Measurements from ENCODE around the gene SLC35F4.

Gene SLC35F4

DNA sequence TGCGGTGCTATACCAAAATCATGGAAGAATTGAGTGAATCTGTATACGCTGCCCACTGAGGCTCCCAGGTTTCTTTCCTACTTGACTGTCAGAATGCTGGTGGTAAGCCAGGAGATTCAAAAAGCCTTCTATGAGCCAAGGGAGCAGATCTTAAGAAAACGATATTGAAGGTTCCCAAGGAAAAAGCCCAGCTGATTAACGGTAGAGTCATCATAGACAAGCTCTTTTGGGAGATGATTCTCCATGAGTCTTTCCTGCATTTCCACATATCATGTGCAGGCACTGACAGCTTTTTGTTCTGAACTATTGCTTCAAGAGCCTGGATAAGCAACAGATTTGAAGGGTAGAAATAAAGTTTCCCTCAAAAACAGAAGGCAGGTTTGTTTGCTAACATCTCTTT, 17.5 kb downstream of the SLC35F4 start:
- no peak for DNase-seq (ENCODE audit: low read depth)

DNA sequence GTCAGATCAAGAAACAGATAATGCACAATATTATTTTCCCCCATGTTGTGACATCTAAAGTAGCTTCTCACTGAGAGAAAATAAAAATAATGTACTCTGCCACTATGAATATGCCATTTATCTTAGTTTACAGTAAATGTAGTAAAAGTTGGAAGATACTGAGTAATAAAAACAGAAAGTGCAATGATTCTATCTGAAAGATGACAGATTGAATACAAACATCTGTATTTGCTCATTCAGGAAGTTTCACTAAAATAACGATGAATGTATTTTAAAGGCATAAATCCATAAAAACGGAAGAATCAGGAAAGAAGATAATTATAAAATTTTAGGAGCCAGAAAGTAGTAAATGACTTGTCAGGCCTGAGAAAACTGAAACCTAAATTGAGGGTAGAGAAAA, 18.2 kb downstream of the SLC35F4 start:
- DNase-seq (ENCODE audit: low read depth) = no peak

DNA sequence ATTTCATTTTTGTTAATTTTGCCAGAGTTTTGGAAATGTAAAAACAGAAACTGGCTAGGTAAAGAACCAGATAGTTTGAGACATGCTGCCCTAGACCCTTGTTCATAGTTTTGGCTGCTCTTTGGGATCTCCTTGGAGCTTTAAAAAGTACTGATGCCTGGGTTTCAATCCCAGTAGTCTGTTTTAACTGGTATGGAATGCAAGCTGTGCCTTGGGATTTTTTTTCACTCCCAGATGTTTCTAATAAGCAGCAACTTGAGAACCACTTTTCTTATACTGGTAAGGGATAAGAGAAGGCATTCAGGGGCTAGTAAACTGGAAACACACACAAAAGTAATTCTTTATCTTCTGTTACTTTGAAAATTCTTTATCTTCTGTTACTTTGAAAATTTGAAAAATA, 18.8 kb downstream of the SLC35F4 start:
- peak; percentile 18 for DNase-seq (ENCODE audit: low read depth)

DNA sequence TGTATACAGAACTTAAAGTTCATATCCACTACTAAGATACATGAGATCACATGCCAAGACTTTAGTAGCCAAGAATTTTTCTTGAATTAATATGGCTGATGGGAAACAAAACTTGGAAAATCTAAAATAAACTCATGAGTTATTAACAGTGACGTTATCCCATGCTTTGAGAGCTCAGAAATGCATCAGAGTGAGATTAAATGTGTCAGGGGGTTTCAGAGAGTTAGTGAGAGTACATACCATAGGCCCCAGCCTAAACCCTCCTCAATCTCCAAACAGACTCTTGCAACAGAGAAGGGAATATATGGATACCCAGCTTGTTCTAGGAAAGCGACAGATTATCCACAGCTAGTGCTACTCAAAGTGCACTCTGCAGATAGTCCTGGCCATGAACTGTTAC, 19.3 kb downstream of the SLC35F4 start:
- no peak for DNase-seq (ENCODE audit: low read depth)

DNA sequence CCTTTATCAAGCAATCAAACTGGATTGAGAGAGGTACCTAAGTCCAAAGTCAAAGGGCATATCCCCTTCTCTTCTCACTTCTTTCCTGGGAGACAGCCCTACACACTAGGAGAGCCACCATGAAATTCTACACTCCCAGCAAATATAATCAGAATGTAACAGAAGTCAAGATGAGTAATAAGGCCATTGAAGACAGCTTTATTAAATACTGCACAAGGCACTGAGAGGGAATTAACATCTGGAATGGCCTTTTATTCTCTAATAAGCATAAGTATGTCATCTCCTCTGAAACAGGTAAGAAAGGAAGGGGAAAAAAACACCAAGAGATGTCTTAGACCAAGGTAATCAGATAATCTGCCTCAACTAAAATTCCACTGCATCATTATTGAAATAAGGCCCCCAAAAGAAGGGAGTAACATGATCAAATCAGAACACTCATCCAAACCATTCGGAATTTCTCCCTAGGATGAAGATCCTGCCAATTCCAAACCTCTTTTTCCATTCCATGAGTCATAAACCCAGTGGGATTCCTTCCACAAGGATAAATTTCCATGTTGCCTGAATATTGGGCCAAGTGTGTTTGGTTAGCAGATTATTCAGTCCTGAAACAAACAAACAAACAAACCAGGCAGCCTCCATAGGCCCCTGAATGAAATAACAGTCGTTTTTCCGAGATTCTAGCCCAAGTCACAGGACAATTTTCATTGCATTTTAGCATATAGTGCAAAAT, 19.9 kb downstream of the SLC35F4 start:
- peak; percentile 3 for DNase-seq (ENCODE audit: low read depth)

DNA sequence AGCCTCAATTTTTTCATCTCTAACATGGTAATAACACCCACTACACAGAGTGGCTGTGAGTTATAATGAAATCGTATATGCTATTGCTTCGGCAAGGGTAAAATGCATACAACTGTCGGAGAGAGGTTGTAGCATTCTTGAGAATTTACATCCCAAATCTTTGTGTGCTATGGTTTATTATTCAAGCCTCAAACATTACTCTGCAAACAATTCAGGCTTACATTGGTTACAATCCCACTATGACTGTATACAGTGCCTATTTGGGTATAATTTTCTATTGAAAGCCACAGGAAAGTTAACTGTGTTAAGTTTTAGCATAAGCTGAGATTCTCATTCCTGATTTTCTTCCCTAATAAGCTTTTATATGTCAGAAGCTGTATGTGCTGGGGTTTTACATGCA, 20.6 kb downstream of the SLC35F4 start:
- DNase-seq (ENCODE audit: low read depth) = no peak

DNA sequence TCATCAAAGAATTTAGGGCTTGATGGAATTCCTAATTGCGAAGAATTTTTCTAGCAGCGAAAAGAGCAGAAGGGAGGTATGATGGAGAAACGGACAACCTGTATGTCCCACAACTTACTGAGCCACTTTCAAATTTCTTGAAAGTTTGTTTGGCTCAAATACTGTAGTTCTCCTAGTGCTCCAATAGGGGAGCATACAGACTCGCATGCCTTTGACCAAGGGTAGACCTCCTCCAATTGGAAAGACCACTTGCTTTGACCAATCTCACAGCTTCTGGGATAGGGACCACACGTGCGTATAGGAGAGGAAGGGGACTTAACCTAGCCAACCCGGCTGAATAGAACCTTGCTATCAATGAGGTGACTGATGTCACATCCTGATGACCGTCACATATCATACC, 28.6 kb downstream of the SLC35F4 start:
- no peak for DNase-seq (ENCODE audit: low read depth)

DNA sequence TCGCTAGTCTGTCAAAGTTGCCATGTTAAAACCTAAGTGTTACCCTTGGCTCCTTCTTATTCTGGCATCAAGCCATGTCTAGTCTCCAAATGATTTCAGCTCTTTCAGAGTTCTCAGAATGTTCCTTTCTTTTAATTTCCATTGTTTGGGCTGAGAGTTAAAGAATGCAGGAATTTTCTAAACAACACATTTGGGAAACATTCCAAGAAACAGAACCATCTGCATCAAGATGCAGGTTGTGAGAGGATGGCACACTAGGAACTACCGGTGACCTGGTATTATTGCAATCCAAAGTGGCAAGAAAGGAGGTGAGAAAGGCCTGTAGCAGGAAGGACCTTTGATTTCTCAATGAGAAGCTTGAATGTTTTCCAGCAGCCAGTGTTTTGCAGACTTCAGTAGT, 30.1 kb downstream of the SLC35F4 start:
- no peak for DNase-seq (ENCODE audit: low read depth)

DNA sequence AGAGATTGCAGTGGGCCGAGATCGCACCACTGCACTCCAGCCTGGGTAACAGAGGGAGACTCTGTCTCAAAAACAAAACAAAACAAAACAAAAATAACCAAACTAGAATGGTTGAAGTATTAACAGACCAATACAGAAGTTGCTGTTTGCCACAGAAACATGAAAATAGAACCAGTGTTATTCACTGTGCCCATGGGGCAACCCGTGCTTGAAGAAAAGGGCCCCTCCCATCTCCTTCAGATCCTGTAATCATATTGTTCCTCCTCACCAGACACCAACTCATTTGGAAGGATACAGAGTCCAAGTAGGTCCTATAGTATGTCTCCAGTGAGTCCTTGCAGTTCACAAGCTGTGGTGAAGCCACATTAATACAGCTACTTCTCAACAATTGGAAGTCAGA, 30.9 kb downstream of the SLC35F4 start:
- DNase-seq (ENCODE audit: low read depth) = no peak

DNA sequence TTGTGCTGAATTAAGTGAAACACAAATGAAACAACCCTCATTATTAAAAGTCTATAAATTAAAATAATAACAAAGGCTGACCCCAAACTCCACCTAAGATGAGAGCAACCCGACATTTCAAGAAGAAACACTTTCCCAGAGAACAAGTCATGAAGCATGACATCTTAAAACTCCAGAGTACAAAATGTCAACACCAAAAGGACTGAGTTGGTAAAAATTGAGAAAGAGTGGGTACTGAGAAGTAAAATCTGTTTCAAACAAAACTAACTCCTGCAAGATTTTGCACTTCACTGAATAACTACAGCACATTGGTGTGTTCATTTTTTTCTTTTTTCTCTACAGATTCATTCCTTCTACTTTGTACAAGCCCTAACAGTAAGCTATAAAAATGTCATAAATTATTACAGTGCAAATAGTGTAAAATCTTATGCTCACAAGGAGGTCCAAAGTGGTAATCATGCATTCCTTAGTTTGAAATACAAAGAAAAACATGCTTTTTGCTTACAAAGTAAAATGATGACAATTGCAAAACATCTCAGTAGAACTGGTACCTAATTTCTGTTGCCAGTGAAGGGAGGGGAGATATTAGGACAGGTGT, 31.8 kb downstream of the SLC35F4 start:
- DNase-seq (ENCODE audit: low read depth) = peak; percentile 3

DNA sequence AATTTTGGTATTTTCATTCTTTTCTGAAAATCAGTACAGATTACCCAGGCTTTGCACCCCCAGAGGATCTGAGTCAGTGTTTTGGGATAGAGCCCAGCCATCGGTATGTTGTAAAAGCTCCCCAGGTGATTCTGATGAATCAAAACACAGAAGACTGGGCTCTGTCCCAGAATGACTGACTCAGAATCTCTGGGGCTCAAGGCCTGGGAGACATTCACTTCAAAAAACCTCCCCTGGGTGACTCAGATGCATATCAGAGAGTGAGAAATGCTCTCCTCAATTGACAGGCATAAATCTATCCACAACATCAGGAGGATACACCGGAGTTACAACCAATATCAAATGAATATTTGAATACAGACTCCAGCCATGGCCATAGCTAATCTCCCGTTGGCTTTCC, 32.6 kb downstream of the SLC35F4 start:
- DNase-seq (ENCODE audit: low read depth) = peak; percentile 85

DNA sequence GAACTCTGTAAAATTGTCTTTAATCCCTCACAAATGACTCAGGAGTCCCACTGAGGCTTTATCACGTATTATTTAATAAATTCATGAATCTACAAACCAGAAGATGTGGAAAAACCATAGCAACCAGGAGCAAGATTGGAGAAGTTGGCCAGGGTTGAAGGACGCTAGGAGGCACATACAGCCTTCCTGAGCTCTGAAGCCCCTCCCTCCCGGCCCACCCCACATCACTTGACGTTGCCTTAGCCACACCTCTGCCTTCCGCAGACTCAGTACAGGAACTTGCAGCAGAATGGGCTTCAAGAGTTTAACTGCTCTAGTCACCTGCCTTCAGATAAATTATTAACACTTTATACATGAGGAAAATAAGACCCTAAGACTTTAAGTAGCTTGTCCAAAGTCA, 33.9 kb downstream of the SLC35F4 start:
- DNase-seq (ENCODE audit: low read depth) = no peak

DNA sequence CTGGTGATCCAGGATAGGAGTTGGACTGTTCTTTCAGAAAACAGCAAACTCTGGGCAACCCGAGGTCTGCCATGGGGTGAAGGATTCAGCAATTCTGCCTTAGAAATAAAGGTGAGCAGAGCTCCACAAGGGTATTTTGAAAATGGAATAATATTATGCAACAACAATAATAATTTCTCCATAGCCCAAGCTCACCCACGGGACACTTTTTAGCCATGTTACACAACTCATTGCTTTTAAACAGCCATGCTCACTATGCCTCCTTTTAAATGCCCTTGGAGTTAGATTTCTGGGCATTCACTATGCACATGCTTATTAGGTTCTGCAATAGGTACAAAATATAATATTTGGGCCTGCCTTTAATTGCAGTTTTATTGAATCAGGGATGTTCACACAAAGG, 37.2 kb downstream of the SLC35F4 start:
- no peak for DNase-seq (ENCODE audit: low read depth)

DNA sequence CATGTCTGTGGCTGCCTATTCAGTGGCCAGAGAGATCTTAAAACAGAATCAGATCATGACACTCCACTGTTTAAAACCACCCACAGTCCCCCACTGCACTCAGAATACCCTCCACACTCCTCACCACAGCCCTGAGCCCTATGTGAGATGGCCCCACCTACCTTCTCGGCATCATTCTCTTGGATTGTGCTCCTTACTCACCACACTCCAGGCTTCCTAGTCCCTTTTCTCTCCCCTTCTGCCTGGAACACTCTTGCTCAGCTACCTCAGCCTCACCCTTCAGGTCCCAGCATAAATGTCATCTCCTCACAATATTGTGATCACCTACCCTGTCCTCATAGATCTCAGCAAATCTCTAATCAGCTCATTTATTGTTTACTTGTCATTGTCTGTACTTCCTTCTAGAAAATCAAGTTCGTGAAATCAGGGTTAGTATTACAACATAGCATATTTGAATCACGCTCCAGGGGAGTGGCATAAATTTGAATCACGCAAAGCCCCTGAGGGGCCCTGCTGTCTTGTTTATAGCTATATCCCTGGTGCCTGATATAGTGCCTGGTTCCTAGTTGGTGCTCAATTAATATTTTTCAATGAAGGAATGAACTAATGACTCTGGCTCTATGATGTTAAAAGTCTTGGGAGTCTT, 42.8 kb downstream of the SLC35F4 start:
- no peak for DNase-seq (ENCODE audit: low read depth)

DNA sequence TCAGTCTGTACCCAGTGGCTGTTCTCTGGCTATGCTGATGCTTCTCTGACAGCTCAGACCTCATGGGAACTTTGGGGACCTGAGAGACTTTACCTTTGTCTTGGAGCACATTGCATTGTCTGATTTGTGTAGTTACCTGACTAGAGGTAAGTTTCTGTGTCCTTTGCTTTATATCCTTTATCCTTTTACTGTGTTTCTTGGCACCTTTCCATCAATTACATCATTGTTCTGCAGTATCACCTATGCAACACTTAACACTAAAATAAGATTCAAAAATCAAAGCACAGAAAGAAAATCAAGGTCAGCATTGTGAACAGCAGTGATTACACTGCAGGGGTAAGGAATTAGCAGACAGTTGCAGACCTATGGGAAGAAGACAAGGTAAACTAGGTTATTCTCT, 43.8 kb downstream of the SLC35F4 start:
- no peak for DNase-seq (ENCODE audit: low read depth)

DNA sequence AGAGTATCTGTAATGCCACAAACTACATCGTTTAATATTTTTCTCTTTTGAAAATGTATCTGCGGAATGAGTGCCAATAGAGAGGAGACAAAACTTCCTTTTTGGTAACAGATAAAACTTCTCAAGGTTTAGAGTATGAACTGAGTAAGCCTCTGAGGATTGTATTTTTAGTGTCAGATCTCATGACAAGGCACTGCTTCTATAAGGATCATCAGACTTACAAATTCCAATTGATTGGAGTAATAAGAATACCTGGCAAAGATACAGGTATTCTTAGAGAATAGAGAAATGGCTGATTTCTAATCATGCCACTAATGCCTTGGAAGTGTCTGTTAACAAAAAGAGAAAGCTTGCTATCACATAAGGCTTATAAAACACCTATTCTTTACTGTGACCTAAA, 45.3 kb downstream of the SLC35F4 start:
- no peak for DNase-seq (ENCODE audit: low read depth)

DNA sequence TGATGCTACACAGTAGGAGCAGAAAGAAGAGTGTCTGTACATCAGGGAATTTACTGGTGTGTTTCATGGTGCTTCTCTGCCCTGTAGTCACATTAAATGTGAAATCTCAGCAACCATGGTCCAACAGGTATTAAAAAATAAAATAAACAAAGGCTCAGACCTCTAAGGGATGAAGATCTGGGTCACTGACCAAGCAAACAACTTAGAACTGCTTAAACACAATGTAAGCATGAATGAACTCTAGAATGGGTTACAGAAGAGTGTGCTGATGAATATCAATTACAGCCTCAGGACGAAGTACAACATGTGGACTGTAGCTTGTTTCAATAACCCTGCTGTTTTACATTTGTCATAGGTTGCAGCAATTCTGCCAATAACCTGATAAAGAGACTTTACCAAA, 47.4 kb downstream of the SLC35F4 start:
- DNase-seq (ENCODE audit: low read depth) = no peak

DNA sequence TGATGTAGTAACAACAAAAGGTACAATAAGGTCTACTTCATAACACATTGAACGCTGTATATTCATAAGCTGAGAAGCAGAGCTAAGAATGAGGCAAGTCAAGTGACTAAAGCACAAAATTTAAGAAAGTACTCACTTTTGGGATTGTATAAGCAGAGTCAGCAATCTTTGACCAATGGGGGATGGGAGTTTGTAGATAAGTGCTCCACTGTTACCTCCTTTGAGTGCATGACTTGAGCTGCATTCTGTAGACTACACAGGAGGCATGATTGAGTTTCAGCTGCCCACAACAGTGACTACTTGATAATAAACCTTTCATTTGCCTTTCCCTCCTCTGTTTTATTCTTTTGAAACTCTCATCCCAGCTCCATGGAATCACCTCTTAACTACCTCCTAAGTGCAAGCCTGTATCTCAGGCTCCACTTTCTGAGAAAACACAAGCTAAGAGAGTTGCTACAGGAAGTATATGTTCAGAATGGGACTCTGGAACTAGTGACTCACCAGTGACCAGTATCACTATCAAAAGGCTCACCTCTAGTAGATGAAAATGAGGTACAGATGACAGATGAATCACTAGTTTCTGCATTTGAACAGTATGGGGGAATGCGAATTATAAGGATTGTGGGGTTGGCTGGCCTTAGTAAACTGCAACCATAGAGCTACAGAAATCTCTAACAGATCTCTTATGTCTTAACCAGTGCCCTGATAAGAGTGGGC, 49.2 kb downstream of the SLC35F4 start:
- no peak for DNase-seq (ENCODE audit: low read depth)

DNA sequence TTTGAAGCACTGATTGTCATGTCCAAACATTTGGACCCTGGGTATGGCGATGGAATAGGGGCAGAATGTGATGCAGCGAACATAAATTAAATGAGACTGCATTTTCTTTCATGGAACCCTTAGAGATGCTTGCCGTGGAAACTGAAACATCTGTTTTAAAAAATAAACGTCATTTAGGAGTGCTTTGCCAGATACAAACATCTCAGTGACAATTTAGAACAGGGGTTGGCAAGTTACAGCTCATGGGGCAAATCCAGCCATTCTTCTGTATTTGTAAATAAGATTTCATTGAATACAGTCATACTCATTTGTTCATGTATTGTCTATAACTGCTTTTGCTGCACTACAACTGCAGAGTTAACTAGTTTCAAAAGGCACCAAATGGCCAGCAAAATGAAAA, 51.2 kb downstream of the SLC35F4 start:
- DNase-seq (ENCODE audit: low read depth) = no peak

DNA sequence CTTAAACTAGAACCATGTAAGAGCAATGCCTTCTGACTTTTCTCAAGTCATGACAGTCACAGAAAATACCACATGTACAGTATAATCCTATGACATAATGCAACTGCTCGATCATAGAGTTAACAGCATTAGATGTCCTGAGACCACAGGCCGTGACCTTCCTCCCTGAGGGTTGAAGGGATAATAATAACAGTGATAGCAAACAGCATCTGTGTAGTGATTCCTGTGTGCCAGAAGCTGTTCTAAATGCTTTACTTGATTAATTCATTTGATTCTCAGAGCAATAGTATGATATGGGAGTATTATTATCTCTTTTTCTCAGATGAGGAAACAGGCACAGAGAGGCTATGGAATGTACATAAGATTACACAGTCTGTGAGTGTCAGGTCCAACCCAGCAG, 53.2 kb downstream of the SLC35F4 start:
- no peak for DNase-seq (ENCODE audit: low read depth)

DNA sequence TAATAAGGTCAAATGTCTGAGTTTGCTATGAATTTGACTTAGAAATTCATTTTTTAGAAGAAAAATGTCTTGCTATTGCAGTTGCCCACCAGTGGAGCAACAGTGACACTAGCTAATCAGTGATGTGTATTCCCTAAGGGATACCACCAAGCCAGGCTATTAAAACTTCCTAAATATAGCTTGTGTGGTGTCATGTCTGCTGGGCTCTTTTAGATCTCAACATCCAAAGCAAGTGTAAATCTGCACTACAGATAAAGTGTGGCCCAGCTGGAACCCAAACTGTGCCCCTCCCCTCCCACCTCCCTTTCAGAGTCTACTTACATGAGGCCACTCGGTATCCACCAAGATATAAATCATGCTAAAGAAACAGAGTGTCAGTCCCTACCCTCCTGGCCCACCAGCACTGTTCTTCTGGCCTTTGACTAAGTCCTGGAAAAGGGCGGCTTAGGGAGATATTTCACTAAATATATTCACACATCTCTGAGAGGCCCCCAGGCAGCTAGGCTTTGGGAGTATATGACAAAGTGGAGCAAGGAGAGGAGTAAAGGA, 53.8 kb downstream of the SLC35F4 start:
- DNase-seq (ENCODE audit: low read depth) = no peak

DNA sequence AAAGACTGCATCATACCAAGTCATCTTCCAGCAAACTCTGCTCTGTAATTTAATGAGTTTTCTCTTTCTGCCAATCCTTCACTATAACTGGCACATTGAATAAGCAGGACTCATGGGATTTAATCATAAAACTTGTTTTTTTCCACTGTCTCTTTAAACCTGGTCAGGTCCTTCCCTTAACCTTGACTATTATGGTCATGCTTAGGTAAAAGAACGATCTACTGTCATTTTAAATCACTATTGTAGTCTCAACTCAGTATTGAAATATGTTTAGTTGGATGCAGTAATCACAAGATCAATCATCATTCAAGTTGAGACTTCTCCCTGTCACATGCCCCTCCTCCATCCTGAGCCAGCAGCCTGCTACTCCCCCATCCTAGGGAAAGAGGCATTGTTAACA, 56.1 kb downstream of the SLC35F4 start:
- no peak for DNase-seq (ENCODE audit: low read depth)

DNA sequence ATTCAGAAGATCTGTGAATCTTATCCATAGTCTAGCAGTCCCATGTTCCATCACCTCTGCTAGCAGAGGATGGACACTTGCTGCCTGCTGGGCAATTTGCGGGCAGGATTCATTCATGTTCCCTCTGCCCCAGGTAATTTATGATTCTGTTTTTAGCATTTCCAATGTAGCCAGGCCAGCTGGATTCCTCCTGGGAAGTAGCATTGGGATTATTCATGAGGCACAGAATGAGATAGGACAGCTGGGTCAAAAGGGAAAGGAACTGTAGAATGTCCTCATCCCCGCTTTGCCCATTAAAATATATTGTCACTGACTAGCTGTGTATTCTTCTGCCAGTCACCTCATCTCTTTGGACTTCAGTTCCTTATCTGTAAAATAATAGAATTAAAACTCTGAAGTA, 68.7 kb downstream of the SLC35F4 start:
- no peak for DNase-seq (ENCODE audit: low read depth)

Measured in EH (cell line).